ENCODE results near the gene ITGB8. TPM values are rescaled to one million over a fixed set of nuclear protein-coding genes. Genes with fewer than 3 reads are reported as not detected.

Gene ITGB8
- total RNA-seq, 1 donor from 2014 or later: 121 TPM

DNA sequence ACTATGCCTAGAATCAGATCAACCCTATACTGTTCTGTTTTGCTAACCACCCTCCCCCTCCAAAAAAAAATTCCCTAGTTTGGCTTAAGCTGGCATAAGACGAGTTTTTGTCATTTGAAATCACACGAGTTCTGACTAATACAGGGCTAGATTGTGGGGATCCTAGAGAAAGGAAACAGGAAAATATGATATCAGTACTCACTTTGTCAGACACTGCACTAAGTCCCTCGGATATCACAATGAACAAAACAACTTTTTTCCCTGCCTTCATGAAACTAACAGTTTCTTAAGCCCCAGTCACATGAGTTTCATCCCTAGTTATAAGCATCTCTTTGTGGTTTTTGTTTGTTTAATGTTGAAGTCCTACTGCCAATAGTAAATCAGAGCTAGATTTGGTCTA, 118.5 kb downstream of the ITGB8 start:
- TF ChIP-seq, protein P1, sequence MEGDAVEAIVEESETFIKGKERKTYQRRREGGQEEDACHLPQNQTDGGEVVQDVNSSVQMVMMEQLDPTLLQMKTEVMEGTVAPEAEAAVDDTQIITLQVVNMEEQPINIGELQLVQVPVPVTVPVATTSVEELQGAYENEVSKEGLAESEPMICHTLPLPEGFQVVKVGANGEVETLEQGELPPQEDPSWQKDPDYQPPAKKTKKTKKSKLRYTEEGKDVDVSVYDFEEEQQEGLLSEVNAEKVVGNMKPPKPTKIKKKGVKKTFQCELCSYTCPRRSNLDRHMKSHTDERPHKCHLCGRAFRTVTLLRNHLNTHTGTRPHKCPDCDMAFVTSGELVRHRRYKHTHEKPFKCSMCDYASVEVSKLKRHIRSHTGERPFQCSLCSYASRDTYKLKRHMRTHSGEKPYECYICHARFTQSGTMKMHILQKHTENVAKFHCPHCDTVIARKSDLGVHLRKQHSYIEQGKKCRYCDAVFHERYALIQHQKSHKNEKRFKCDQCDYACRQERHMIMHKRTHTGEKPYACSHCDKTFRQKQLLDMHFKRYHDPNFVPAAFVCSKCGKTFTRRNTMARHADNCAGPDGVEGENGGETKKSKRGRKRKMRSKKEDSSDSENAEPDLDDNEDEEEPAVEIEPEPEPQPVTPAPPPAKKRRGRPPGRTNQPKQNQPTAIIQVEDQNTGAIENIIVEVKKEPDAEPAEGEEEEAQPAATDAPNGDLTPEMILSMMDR (conservative IDR thresholded peaks at IDR 0.05; ENCODE audit: low read depth, low read length): no peak
- no peak overlapping the region for H3K4me3 ChIP-seq (ENCODE audit: low read depth, low read length)
- no peak for DNase-seq (ENCODE audit: low read depth)

DNA sequence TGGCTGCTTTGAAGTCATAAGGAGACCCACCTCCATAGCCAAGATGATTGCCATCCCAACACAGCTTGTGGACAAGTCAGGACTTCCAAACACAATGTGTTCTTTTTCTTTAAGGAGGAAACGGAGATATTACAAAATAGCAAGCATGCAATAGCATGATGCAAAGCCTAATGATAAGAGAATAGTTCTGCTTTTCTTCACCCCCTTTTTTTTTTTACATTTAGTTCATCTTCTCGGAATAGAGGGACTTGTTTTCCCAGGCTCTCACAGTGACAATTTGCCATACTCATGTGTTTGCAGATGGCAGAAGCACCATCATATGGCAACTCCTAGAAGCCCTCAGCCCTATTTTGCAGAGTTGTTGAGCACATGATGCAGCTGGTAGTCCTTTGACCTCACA, 119.8 kb downstream of the ITGB8 start:
- no peak for DNase-seq (ENCODE audit: low read depth)
- TF ChIP-seq, protein P1 (conservative IDR thresholded peaks at IDR 0.05; ENCODE audit: low read depth, low read length): no peak
- no peak overlapping the region for H3K4me3 ChIP-seq (ENCODE audit: low read depth, low read length)

DNA sequence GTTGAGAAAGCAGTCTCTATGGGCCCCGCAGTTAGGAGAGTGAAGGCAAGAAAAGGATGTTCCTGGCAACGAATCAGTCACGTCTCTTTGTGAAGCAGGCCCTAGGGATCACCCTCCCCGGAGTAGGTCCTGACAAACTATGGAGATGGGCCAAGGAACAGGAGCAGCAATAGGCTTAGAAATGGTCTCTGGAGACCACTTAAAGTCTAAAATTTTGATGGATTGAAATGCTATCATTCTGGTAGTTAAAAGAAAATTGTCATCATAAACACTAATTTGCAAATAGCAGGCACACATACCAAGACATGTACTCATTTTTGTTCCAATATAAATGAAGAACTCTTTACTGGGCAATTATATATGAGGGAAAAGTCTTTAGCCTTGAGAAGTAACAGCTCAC, 123.5 kb downstream of the ITGB8 start:
- DNase-seq (ENCODE audit: low read depth): no peak
- H3K4me3 ChIP-seq (ENCODE audit: low read depth, low read length): no peak overlapping the region
- TF ChIP-seq, protein P1 (conservative IDR thresholded peaks at IDR 0.05; ENCODE audit: low read depth, low read length): no peak

DNA sequence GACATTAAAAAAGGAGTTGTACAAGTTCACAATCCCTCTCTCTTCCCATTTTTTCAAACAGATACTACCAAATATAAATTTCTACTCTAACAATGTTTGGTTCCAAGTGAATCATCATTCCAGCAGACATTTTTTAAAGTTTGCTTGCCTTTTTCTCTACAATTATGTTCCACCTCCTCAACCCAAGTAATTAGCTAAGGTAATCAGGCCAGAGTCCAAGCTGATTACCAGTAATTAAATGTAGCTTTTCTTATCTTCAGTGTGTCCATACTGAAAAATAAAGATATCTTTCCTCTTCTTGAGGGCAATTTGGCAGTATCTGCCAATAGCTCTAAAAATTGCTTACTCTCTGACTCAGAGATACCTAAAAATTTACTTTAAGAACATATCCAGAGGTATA, 126.0 kb downstream of the ITGB8 start:
- H3K4me3 ChIP-seq (ENCODE audit: low read depth, low read length): no peak overlapping the region
- TF ChIP-seq, protein P1 (conservative IDR thresholded peaks at IDR 0.05; ENCODE audit: low read depth, low read length): no peak
- no peak for DNase-seq (ENCODE audit: low read depth)

DNA sequence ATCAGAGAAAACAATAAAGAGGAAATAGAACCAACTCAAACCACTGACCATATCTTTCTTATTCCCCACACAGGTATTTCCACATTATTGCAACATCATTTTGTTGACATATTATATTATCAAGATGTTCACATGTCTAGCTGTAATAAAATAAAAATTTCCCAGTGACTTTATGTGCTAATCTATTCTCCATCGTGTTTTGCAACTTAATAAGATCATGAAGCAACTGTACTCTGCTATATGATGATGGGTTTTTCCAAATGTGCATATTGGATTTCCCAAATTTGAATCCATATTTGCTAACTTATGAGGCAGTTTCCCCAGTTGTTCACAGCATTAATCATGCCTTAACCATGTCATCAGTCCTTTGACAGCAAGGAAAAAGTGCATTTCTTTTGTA, 127.8 kb downstream of the ITGB8 start:
- TF ChIP-seq, protein P1 (conservative IDR thresholded peaks at IDR 0.05; ENCODE audit: low read depth, low read length): no peak
- H3K4me3 ChIP-seq (ENCODE audit: low read depth, low read length): no peak overlapping the region
- DNase-seq (ENCODE audit: low read depth): no peak

DNA sequence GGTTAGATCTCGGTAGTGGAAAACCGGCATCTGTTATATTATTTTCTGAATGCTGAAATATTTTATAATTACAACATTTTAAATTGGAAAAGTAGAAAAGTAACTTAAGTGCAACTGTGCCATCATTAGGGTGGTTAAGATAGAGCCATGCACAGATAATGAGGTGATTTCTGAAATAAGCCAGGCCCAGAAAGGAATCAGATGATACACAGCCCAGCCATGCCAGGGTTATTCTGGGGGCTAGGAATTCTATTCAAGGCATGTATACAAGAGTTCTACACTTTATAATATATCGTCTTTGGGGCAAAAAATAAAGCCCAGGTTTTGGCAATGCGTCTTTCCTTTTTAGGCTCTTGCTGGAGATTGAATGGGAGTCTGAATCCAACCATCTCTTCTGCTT, 128.7 kb downstream of the ITGB8 start:
- H3K4me3 ChIP-seq (ENCODE audit: low read depth, low read length): no peak overlapping the region
- DNase-seq (ENCODE audit: low read depth): no peak
- TF ChIP-seq, protein P1 (conservative IDR thresholded peaks at IDR 0.05; ENCODE audit: low read depth, low read length): no peak

DNA sequence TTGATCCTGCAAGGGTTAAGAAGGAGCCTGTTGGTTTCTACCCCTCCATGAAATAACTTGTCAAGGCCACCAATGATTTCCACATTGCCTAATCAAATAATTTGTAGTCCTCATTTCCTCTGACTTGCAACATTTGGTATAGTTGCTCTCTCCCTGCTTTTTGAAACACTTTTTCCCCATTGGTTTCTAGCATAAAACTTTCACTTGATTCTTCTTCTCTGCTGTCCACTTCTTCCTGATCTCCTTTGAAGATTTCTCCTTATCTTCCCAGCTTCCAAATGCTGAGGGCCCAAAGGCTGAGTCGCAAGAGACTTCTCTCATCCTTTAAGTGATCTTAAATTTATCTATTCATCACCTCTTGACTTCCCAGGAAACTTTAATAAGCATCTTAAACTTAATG, 134.2 kb downstream of the ITGB8 start:
- H3K4me3 ChIP-seq (ENCODE audit: low read depth, low read length): no peak overlapping the region
- DNase-seq (ENCODE audit: low read depth): no peak
- TF ChIP-seq, protein P1 (conservative IDR thresholded peaks at IDR 0.05; ENCODE audit: low read depth, low read length): no peak

Other genes with a start within 250 kb of the ITGB8 start
- 12.4 and 33.2 TPM in 2 replicates for gene MACC1, start 113.5 kb upstream of the ITGB8 start, total RNA-seq

Data from epithelial cell of proximal tubule (primary cell).